ENCODE measurements around the gene SLC44A3. TPM values are rescaled to one million over a fixed set of nuclear protein-coding genes. Genes with fewer than 3 reads are reported as not detected.

The SLC44A3 gene
- total and polyA plus RNA-seq, 2 of the 4 experiments (the other 2 are of a cell fraction), result 0.31 to 0.54 TPM

DNA sequence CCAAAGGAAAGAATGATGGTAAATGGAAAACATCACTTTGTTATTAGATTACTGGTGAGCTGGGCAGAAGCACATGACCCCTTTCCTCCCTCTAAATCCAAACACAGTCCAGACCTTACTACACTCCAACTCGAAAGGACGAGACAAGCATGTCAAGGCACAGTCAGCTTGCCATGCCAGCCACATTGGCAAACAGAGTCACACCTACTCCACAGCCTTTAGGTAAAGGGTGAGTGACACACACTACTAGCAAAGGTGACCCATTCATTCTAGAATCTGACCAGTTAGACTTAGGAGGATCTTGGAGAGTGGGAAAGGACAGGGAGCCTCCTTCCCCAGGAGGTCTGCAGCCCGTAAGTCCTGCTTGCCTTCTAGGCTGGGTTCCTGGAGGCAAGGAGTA, 3.0 kb downstream of the SLC44A3 start:
- 100% methylated on average over 1 of the region's 3 CpGs; no CpG with 5 or more reads in 1 of the 2 experiments for WGBS, 2 experiments (ENCODE audit: extremely low coverage in 2 of 2, insufficient read length in 1 of 2)
- dilution Hi-C loops (cut with HindIII; ENCODE audit: low sequenced_read_pairs, unreplicated experiment), result no loop called here
- Histone ChIP-seq H3K14ac (replicated peaks; ENCODE audit: low read depth, low read length) (no peak overlapping the region), H2AFZ (replicated peaks; ENCODE audit: low read length, poor library complexity) (no peak overlapping the region), H3K9me3 (ENCODE audit: control insufficient read depth, insufficient read depth, low read length) (no peaks in the 10 kb centered on the region), H3K4me3 (ENCODE audit: insufficient read depth, low read depth, low read length) (no peak overlapping the region), H4K20me1 (ENCODE audit: insufficient read depth, low read length) (no peaks in the 10 kb centered on the region), H4K91ac (ENCODE audit: insufficient read depth, low read depth, low read length) (no peak overlapping the region), H3K4ac (ENCODE audit: low read depth, low read length) (no peak overlapping the region), H3K79me1 (ENCODE audit: low read depth in 1 of 2, low read length in 2 of 2) (no peaks in the 10 kb centered on the region), H2BK15ac (ENCODE audit: low read depth, low read length) (no peak overlapping the region), H3K4me2 (ENCODE audit: low read depth, low read length) (no peak overlapping the region), H4K5ac (ENCODE audit: low read depth, low read length) (no peak overlapping the region), H2BK5ac (ENCODE audit: low read depth, low read length, poor library complexity, severe bottlenecking) (no peak overlapping the region), H2AK9ac (replicated peaks; ENCODE audit: low read depth, low read length, poor library complexity) (no peak overlapping the region), H3K27ac (ENCODE audit: insufficient read depth, low read length) (no peak overlapping the region), H2AK5ac (ENCODE audit: low read depth, low read length) (no peak overlapping the region), H4K8ac (ENCODE audit: low read depth in 2 of 2, low read length in 2 of 2) (no peak overlapping the region), H3K18ac (ENCODE audit: low read depth, low read length) (no peak overlapping the region), H2BK20ac (ENCODE audit: low read depth, low read length) (no peak overlapping the region), H3K23ac (ENCODE audit: low read depth, low read length) (no peak overlapping the region), H3K27me3 (ENCODE audit: control insufficient read depth, insufficient read depth, low read length) (peaks cover 21% of the 10 kb centered on the region), H3K36me3 (ENCODE audit: control insufficient read depth, insufficient read depth, low read length) (no peaks in the 10 kb centered on the region), H3K56ac (ENCODE audit: extremely low read depth, insufficient read depth, low read length) (no peak overlapping the region), H3K9ac (ENCODE audit: low read depth, low read length) (no peak overlapping the region), H2BK120ac (ENCODE audit: low read depth, low read length) (no peak overlapping the region), H3K4me1 (ENCODE audit: control insufficient read depth, insufficient read depth, low read length) (0 out of 2 replicates have a peak, but pooled peaks cover 2% of the 10 kb centered on the region), H3K9me1 (ENCODE audit: insufficient read depth, low read length) (peaks cover 6% of the 10 kb centered on the region; the same call in 1 of the 2 replicates)
- ATAC-seq (ENCODE audit: low read depth) (no peak), DNase-seq (no peak)
- intact Hi-C loops (cut with micrococcal nuclease), result no loop called here
- TF ChIP-seq CHD1 (IDR thresholded peaks at IDR 0.05; ENCODE audit: low read depth, low read length), result no peak
- no TSS peak for BruUV-seq (replicated peaks)
- in situ Hi-C loops (cut with MboI; ENCODE audit: low sequenced_read_pairs), result loop anchor here (25.0 kb wide), 1 partner anchor 761 kb away; no protein-coding TSS in a partner anchor
- CTCF ChIA-PET, result no interaction called here
- POLR2A ChIA-PET (ENCODE audit: unreplicated experiment), result no interaction called here

Data from IMR-90 (cell line).